HFFc6 (cell line): Measurements from ENCODE around the gene GJA8. TPM values are rescaled to one million over a fixed set of nuclear protein-coding genes. Genes with fewer than 3 reads are reported as not detected.
A peak's percentile ranks its signal among the peaks of the same experiment; 100 is the strongest.

ENCODE experiments used
- DNase-seq: peaks from one replicate; pipeline ENCODE4 v3.0.0-alpha.2; 2018
- H3K27ac Mint-ChIP-seq: 2 replicates; pipeline ENCODE4 v1.8.0; 2020; ENCODE audit warnings: mild to moderate bottlenecking, mixed read lengths
- H3K27me3 Mint-ChIP-seq: 2 replicates; pipeline ENCODE4 v1.8.0; 2021; ENCODE audit warnings: mild to moderate bottlenecking, moderate library complexity, mixed read lengths; ENCODE audit not compliant: insufficient read depth
- H3K36me3 Mint-ChIP-seq: 2 replicates; pipeline ENCODE4 v1.8.0; 2021; ENCODE audit warnings: low read depth, mixed read lengths
- H3K4me1 Mint-ChIP-seq: 2 replicates; pipeline ENCODE4 v1.8.0; 2020; ENCODE audit warnings: low read depth, mixed read lengths
- H3K4me3 Mint-ChIP-seq: 2 replicates; pipeline ENCODE4 v1.8.0; 2020; ENCODE audit warnings: mild to moderate bottlenecking, moderate library complexity, mixed read lengths
- H3K9me3 Mint-ChIP-seq: 2 replicates; pipeline ENCODE4 v1.8.0; 2020; ENCODE audit warnings: mild to moderate bottlenecking, mixed read lengths
- CTCF ChIP-seq: fragments of 200-600 bp; sonication (generic); IDR thresholded peaks from 2 replicates; pipeline ENCODE4 v1.5.0; 2021; ENCODE audit warnings: antibody characterized with exemption, mild to moderate bottlenecking
- total RNA-seq, 6 experiments: library from RNA; stranded (reverse); fragmentation: NEBNext Ultra II Directional; extraction: Animal tissue kit (Norgen Biotek cat#: 25700); gene quantifications; 2 replicates in 1 of 6; 3 replicates in 5 of 6; pipeline ENCODE4 v1.2.3, GENCODE V29; 2021

The GJA8 gene
- total RNA-seq, 6 experiments from 2014 or later = not detected

DNA sequence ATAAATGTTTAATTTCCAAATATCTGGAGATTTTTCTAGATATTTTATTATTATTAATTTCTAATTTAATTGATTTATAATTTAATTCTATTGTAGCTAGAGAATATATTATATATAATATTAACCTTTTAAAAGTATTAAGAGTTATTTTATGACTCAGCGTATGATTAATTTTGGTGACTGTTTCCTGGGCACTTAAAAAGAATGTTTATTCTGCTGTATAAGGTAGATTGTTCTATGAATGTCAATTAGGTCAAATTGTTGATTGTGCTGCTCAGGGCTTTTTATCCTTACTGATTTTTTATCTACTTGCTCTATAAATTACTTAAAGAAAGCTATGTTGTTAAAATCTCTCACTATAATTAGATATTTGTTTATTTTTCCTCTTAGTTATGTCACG lies 20.1 kb upstream of the GJA8 start:
- TF ChIP-seq CTCF = no peak

GRCh38 chr1:147890177-147890790 lies 12.3 kb upstream of the GJA8 start:
- H3K27me3 Mint-ChIP-seq = peaks cover 5% of the 10 kb centered on the region; the same call in 1 of the 2 replicates
- TF ChIP-seq CTCF = peak; percentile 76
- H3K4me3 Mint-ChIP-seq = no peak overlapping the region
- H3K36me3 Mint-ChIP-seq = no peaks in the 10 kb centered on the region
- H3K27ac Mint-ChIP-seq = no peak overlapping the region
- peak; percentile 55 for DNase-seq
- no peaks in the 10 kb centered on the region for H3K9me3 Mint-ChIP-seq
- peaks cover 8% of the 10 kb centered on the region; the same call in 1 of the 2 replicates for H3K4me1 Mint-ChIP-seq

More for the DNA sequence above, 20.1 kb upstream of the GJA8 start:
- H3K27ac Mint-ChIP-seq = no peak overlapping the region
- no peak overlapping the region for H3K4me3 Mint-ChIP-seq
- H3K36me3 Mint-ChIP-seq = no peaks in the 10 kb centered on the region
- no peak for DNase-seq
- no peaks in the 10 kb centered on the region; the same call in 1 of the 2 replicates for H3K9me3 Mint-ChIP-seq
- no peaks in the 10 kb centered on the region; the same call in 1 of the 2 replicates for H3K27me3 Mint-ChIP-seq
- H3K4me1 Mint-ChIP-seq = no peaks in the 10 kb centered on the region

GRCh38 chr1:147891088-147891487 lies 11.5 kb upstream of the GJA8 start:
- H3K27ac Mint-ChIP-seq = no peak overlapping the region
- DNase-seq = no peak
- peaks cover 8% of the 10 kb centered on the region; the same call in 1 of the 2 replicates for H3K4me1 Mint-ChIP-seq
- peaks cover 7% of the 10 kb centered on the region; the same call in 1 of the 2 replicates for H3K27me3 Mint-ChIP-seq
- no peak overlapping the region for H3K4me3 Mint-ChIP-seq
- no peaks in the 10 kb centered on the region for H3K9me3 Mint-ChIP-seq
- H3K36me3 Mint-ChIP-seq = no peaks in the 10 kb centered on the region
- TF ChIP-seq CTCF = no peak

- peak overlapping the region; percentile 15; the same call in 1 of the 2 replicates for H3K4me3 Mint-ChIP-seq
- no peaks in the 10 kb centered on the region for H3K9me3 Mint-ChIP-seq
- TF ChIP-seq CTCF = no peak
- peaks cover 8% of the 10 kb centered on the region; the same call in 1 of the 2 replicates for H3K4me1 Mint-ChIP-seq
- peaks cover 11% of the 10 kb centered on the region for H3K27me3 Mint-ChIP-seq
- H3K27ac Mint-ChIP-seq = no peak overlapping the region
- no peaks in the 10 kb centered on the region for H3K36me3 Mint-ChIP-seq
- DNase-seq = no peak
Measured at GRCh38 chr1:147892216-147892615, 10.4 kb upstream of the GJA8 start.

- Mint-ChIP-seq H3K9me3 (no peaks in the 10 kb centered on the region), H3K4me1 (peaks cover 8% of the 10 kb centered on the region; the same call in 1 of the 2 replicates), H3K36me3 (no peaks in the 10 kb centered on the region), H3K27me3 (peaks cover 14% of the 10 kb centered on the region), H3K27ac (no peak overlapping the region), H3K4me3 (peak overlapping the region; percentile 15; the same call in 1 of the 2 replicates)
- TF ChIP-seq CTCF = peak; percentile 98
- peak; percentile 55 for DNase-seq
Measured at GRCh38 chr1:147892731-147893214, 9.8 kb upstream of the GJA8 start.
